ENCODE data around the gene MICU1.

Gene MICU1

GRCh38 chr10:72354356-72355213 is 271.3 kb downstream of the MICU1 start, which contains the start of gene DNAJB12:
TSS of gene DNAJB12 (minus strand) at chr10:72354919. CDS start at chr10:72354897, 22 bp downstream.
- Histone ChIP-seq H3K4me3 (ENCODE audit: insufficient read depth, low read length, poor library complexity, severe bottlenecking) (peak within 1 kb of the TSS; percentile 93), H3K9me3 (ENCODE audit: insufficient read depth, low read length) (no peaks in the 10 kb centered on the region), H3K79me2 (ENCODE audit: insufficient read depth, low read length) (peaks cover 45% of the 10 kb centered on the region), H3K36me3 (ENCODE audit: low read length) (no peaks in the 10 kb centered on the region), H3K4me2 (ENCODE audit: low read depth, low read length, poor library complexity, severe bottlenecking) (peak within 1 kb of the TSS; percentile 86), H2AFZ (ENCODE audit: low read depth, low read length, severe bottlenecking) (peak within 1 kb of the TSS; percentile 87), H4K20me1 (ENCODE audit: low read depth, low read length) (no peaks in the 10 kb centered on the region), H3F3A (ENCODE audit: insufficient read depth) (0 out of 2 replicates have a peak, but pooled peaks cover 4% of the 10 kb centered on the region), H3K27ac (ENCODE audit: low read depth, low read length) (peak within 1 kb of the TSS; percentile 82), H3K27me3 (ENCODE audit: low read length) (no peaks in the 10 kb centered on the region), H3K9me2 (replicated peaks; ENCODE audit: insufficient read depth, low read length) (no peaks in the 10 kb centered on the region), H3K9ac (ENCODE audit: low read length) (peak within 1 kb of the TSS; percentile 88)
- TF ChIP-seq EZH2phosphoT487 (conservative IDR thresholded peaks at IDR 0.05; ENCODE audit: low read length) (no peak), CTCF (IDR thresholded peaks at IDR 0.05; ENCODE audit: insufficient read depth, low read length, poor library complexity, severe bottlenecking) (no peak)

- H3K4me2 ChIP-seq (ENCODE audit: low read depth, low read length, poor library complexity, severe bottlenecking) = peak overlapping the region; percentile 86
- H2AFZ ChIP-seq (ENCODE audit: low read depth, low read length, severe bottlenecking) = peak overlapping the region; percentile 87
- H3K4me3 ChIP-seq (ENCODE audit: insufficient read depth, low read length, poor library complexity, severe bottlenecking) = peak overlapping the region; percentile 93
- H3K9me3 ChIP-seq (ENCODE audit: insufficient read depth, low read length) = no peaks in the 10 kb centered on the region
- H3K27ac ChIP-seq (ENCODE audit: low read depth, low read length) = peak overlapping the region; percentile 82
- H3F3A ChIP-seq (ENCODE audit: insufficient read depth) = 0 out of 2 replicates have a peak, but pooled peaks cover 4% of the 10 kb centered on the region
- no peaks in the 10 kb centered on the region for H3K36me3 ChIP-seq (ENCODE audit: low read length)
- peaks cover 49% of the 10 kb centered on the region for H3K79me2 ChIP-seq (ENCODE audit: insufficient read depth, low read length)
- H3K9ac ChIP-seq (ENCODE audit: low read length) = peak overlapping the region; percentile 88
- TF ChIP-seq CTCF (IDR thresholded peaks at IDR 0.05; ENCODE audit: insufficient read depth, low read length, poor library complexity, severe bottlenecking) (no peak), EZH2phosphoT487 (conservative IDR thresholded peaks at IDR 0.05; ENCODE audit: low read length) (no peak)
- H3K27me3 ChIP-seq (ENCODE audit: low read length) = no peaks in the 10 kb centered on the region
- no peaks in the 10 kb centered on the region for H3K9me2 ChIP-seq (replicated peaks; ENCODE audit: insufficient read depth, low read length)
- no peaks in the 10 kb centered on the region for H4K20me1 ChIP-seq (ENCODE audit: low read depth, low read length)
Observed at GRCh38 chr10:72353965-72354355, 271.9 kb downstream of the MICU1 start.

- Histone ChIP-seq H3F3A (ENCODE audit: insufficient read depth) (0 out of 2 replicates have a peak, but pooled peaks cover 4% of the 10 kb centered on the region), H3K9me3 (ENCODE audit: insufficient read depth, low read length) (no peaks in the 10 kb centered on the region), H4K20me1 (ENCODE audit: low read depth, low read length) (no peaks in the 10 kb centered on the region), H3K27ac (ENCODE audit: low read depth, low read length) (no peak overlapping the region), H3K4me3 (ENCODE audit: insufficient read depth, low read length, poor library complexity, severe bottlenecking) (peak overlapping the region; percentile 93), H3K4me2 (ENCODE audit: low read depth, low read length, poor library complexity, severe bottlenecking) (peak overlapping the region; percentile 86), H3K36me3 (ENCODE audit: low read length) (no peaks in the 10 kb centered on the region), H3K9ac (ENCODE audit: low read length) (peak overlapping the region; percentile 88), H3K9me2 (replicated peaks; ENCODE audit: insufficient read depth, low read length) (no peaks in the 10 kb centered on the region), H3K79me2 (ENCODE audit: insufficient read depth, low read length) (peaks cover 56% of the 10 kb centered on the region), H2AFZ (ENCODE audit: low read depth, low read length, severe bottlenecking) (no peak overlapping the region), H3K27me3 (ENCODE audit: low read length) (no peaks in the 10 kb centered on the region)
- TF ChIP-seq CTCF (IDR thresholded peaks at IDR 0.05; ENCODE audit: insufficient read depth, low read length, poor library complexity, severe bottlenecking) (no peak), EZH2phosphoT487 (conservative IDR thresholded peaks at IDR 0.05; ENCODE audit: low read length) (no peak)
Observed at GRCh38 chr10:72353028-72353964, 272.6 kb downstream of the MICU1 start.

Measured in SU-DHL-6 (cell line).